ENCODE data around the gene GEMIN7.
A peak's percentile ranks its signal among the peaks of the same experiment; 100 is the strongest.

The GEMIN7 gene

GRCh38 chr19:45125360-45125759 lies 46.3 kb downstream of the GEMIN7 start:
- Histone ChIP-seq H3K36me3 (replicated peaks; ENCODE audit: low read depth, low read length) (no peaks in the 10 kb centered on the region), H3K4me2 (ENCODE audit: low read length) (no peak overlapping the region), H3K4me1 (ENCODE audit: low read length) (peaks cover 4% of the 10 kb centered on the region), H3K27ac (ENCODE audit: low read length) (no peak overlapping the region), H3K9me3 (ENCODE audit: insufficient read depth, low read length) (no peaks in the 10 kb centered on the region), H3K4me3 (ENCODE audit: low read length) (no peak overlapping the region), H3K27me3 (ENCODE audit: low read depth, low read length) (no peaks in the 10 kb centered on the region), H3K9ac (ENCODE audit: low read length) (no peak overlapping the region), H3K79me2 (ENCODE audit: low read length) (peaks cover 47% of the 10 kb centered on the region), H2AFZ (ENCODE audit: low read depth, low read length) (no peak overlapping the region), H4K20me1 (ENCODE audit: insufficient read depth, low read length) (peaks cover 32% of the 10 kb centered on the region)
- TF ChIP-seq CTCF (IDR thresholded peaks at IDR 0.05; ENCODE audit: low read depth, low read length) (no peak), EZH2phosphoT487 (IDR thresholded peaks at IDR 0.05; ENCODE audit: low read depth) (no peak)

- no peak overlapping the region for H3K9ac ChIP-seq (ENCODE audit: low read length)
- H3K27me3 ChIP-seq (ENCODE audit: low read depth, low read length): no peaks in the 10 kb centered on the region
- peaks cover 28% of the 10 kb centered on the region for H4K20me1 ChIP-seq (ENCODE audit: insufficient read depth, low read length)
- H3K4me2 ChIP-seq (ENCODE audit: low read length): no peak overlapping the region
- no peak overlapping the region for H3K27ac ChIP-seq (ENCODE audit: low read length)
- no peaks in the 10 kb centered on the region for H3K9me3 ChIP-seq (ENCODE audit: insufficient read depth, low read length)
- peaks cover 42% of the 10 kb centered on the region for H3K79me2 ChIP-seq (ENCODE audit: low read length)
- TF ChIP-seq EZH2phosphoT487 (IDR thresholded peaks at IDR 0.05; ENCODE audit: low read depth): no peak
- peak; percentile 82 for TF ChIP-seq CTCF (IDR thresholded peaks at IDR 0.05; ENCODE audit: low read depth, low read length)
- H3K4me1 ChIP-seq (ENCODE audit: low read length): peaks cover 4% of the 10 kb centered on the region
- H3K4me3 ChIP-seq (ENCODE audit: low read length): no peak overlapping the region
- no peak overlapping the region for H2AFZ ChIP-seq (ENCODE audit: low read depth, low read length)
- no peaks in the 10 kb centered on the region for H3K36me3 ChIP-seq (replicated peaks; ENCODE audit: low read depth, low read length)
Measured at GRCh38 chr19:45125975-45126493, 47.0 kb downstream of the GEMIN7 start.

GRCh38 chr19:45126654-45127053 lies 47.6 kb downstream of the GEMIN7 start:
- Histone ChIP-seq H4K20me1 (ENCODE audit: insufficient read depth, low read length) (peaks cover 23% of the 10 kb centered on the region), H3K9ac (ENCODE audit: low read length) (no peak overlapping the region), H2AFZ (ENCODE audit: low read depth, low read length) (no peak overlapping the region), H3K9me3 (ENCODE audit: insufficient read depth, low read length) (no peaks in the 10 kb centered on the region), H3K4me1 (ENCODE audit: low read length) (peaks cover 4% of the 10 kb centered on the region), H3K4me3 (ENCODE audit: low read length) (no peak overlapping the region), H3K36me3 (replicated peaks; ENCODE audit: low read depth, low read length) (no peaks in the 10 kb centered on the region), H3K27me3 (ENCODE audit: low read depth, low read length) (no peaks in the 10 kb centered on the region), H3K27ac (ENCODE audit: low read length) (no peak overlapping the region), H3K4me2 (ENCODE audit: low read length) (no peak overlapping the region), H3K79me2 (ENCODE audit: low read length) (peaks cover 36% of the 10 kb centered on the region)
- no peak for TF ChIP-seq EZH2phosphoT487 (IDR thresholded peaks at IDR 0.05; ENCODE audit: low read depth)
- TF ChIP-seq CTCF (IDR thresholded peaks at IDR 0.05; ENCODE audit: low read depth, low read length): no peak

- Histone ChIP-seq H3K79me2 (ENCODE audit: low read length) (peaks cover 27% of the 10 kb centered on the region), H4K20me1 (ENCODE audit: insufficient read depth, low read length) (peaks cover 11% of the 10 kb centered on the region; the same call in 1 of the 2 replicates), H3K9ac (ENCODE audit: low read length) (no peak overlapping the region), H3K27me3 (ENCODE audit: low read depth, low read length) (no peaks in the 10 kb centered on the region), H3K27ac (ENCODE audit: low read length) (no peak overlapping the region), H2AFZ (ENCODE audit: low read depth, low read length) (no peak overlapping the region), H3K9me3 (ENCODE audit: insufficient read depth, low read length) (no peaks in the 10 kb centered on the region), H3K4me2 (ENCODE audit: low read length) (no peak overlapping the region), H3K36me3 (replicated peaks; ENCODE audit: low read depth, low read length) (no peaks in the 10 kb centered on the region), H3K4me1 (ENCODE audit: low read length) (peaks cover 4% of the 10 kb centered on the region), H3K4me3 (ENCODE audit: low read length) (no peak overlapping the region)
- no peak for TF ChIP-seq EZH2phosphoT487 (IDR thresholded peaks at IDR 0.05; ENCODE audit: low read depth)
- TF ChIP-seq CTCF (IDR thresholded peaks at IDR 0.05; ENCODE audit: low read depth, low read length): no peak
Measured at GRCh38 chr19:45128146-45128545, 49.1 kb downstream of the GEMIN7 start.
